ENCODE results near the gene MYCL. TPM values are rescaled to one million over a fixed set of nuclear protein-coding genes. Genes with fewer than 3 reads are reported as not detected.

MYCL gene
- total and polyA plus RNA-seq, 2 of the 4 experiments (the other 2 are of a cell fraction), result 0.72 to 0.87 TPM

DNA sequence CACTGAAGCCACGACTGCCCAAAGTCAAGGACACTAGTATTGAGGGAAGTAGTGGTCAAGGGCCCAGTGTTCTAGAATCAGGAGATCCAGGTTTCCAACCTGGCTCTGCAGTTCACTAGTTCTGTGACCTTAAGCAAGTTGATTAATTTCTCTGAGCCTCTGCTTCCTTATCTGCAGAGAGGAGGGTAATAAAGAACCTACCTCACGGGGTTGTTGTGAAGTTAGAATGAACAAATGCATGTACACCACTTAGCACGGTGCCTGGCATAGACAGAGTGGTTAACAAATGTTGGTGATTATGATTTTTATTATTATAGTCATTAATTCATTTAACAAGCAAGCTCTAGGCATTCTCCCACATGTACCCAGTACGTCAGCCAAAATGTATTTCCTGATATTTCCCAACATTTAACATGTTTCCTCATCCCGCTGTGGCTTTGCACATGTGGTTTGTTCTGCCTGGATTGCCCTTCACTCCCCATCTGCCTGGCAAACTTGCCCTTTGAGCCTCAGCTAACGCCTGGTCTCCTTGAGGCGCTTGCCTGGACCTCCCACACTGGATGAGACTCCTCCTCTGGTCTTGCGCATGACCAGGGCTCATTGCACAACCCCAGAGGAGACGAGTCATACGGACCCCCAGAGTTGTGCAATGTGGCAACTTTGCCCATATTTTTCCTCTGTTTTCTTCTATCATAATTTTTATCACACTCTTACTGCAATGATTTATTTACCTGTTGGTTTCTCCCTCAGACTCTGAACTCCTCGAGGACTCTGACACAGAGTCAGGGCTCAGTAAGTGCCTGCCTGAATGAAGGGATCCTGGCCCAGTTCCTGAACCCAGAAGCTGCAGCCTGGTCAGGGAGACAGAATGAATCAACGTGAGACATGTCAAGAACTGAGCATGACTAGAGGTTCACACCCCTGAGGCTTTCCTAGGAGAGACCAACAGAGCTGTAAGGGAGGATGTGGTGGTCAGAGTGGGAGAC is 32.5 kb upstream of the MYCL start:
- Histone ChIP-seq H2AK9ac (replicated peaks; ENCODE audit: low read depth, low read length, poor library complexity) (peak overlapping the region; percentile 3), H3K9ac (ENCODE audit: low read depth, low read length) (no peak overlapping the region), H3K9me1 (ENCODE audit: insufficient read depth, low read length) (peaks cover 3% of the 10 kb centered on the region), H2AFZ (replicated peaks; ENCODE audit: low read length, poor library complexity) (peak overlapping the region; percentile 86), H3K14ac (replicated peaks; ENCODE audit: low read depth, low read length) (peak overlapping the region; percentile 26; the same call in 1 of the 2 replicates), H3K27me3 (ENCODE audit: control insufficient read depth, insufficient read depth, low read length) (no peaks in the 10 kb centered on the region), H4K8ac (ENCODE audit: low read depth in 2 of 2, low read length in 2 of 2) (peak overlapping the region in 1 of 2 experiments; percentile 31; a peak in 1 of 4 replicates), H3K23ac (ENCODE audit: low read depth, low read length) (no peak overlapping the region), H4K5ac (ENCODE audit: low read depth, low read length) (no peak overlapping the region), H3K4me3 (ENCODE audit: insufficient read depth, low read depth, low read length) (no peak overlapping the region), H3K79me1 (ENCODE audit: low read depth in 1 of 2, low read length in 2 of 2) (no peaks in the 10 kb centered on the region), H3K36me3 (ENCODE audit: control insufficient read depth, insufficient read depth, low read length) (no peaks in the 10 kb centered on the region), H2BK20ac (ENCODE audit: low read depth, low read length) (peak overlapping the region; percentile 23; the same call in 1 of the 2 replicates), H3K27ac (ENCODE audit: insufficient read depth, low read length) (peak overlapping the region; percentile 59), H2AK5ac (ENCODE audit: low read depth, low read length) (peak overlapping the region; percentile 7; the same call in 1 of the 2 replicates), H2BK120ac (ENCODE audit: low read depth, low read length) (peak overlapping the region; percentile 14; the same call in 1 of the 2 replicates), H3K18ac (ENCODE audit: low read depth, low read length) (peak overlapping the region; percentile 21), H3K4me1 (ENCODE audit: control insufficient read depth, insufficient read depth, low read length) (peaks cover 6% of the 10 kb centered on the region), H3K4me2 (ENCODE audit: low read depth, low read length) (peak overlapping the region; percentile 29), H4K20me1 (ENCODE audit: insufficient read depth, low read length) (no peaks in the 10 kb centered on the region), H3K9me3 (ENCODE audit: control insufficient read depth, insufficient read depth, low read length) (no peaks in the 10 kb centered on the region), H3K4ac (ENCODE audit: low read depth, low read length) (peak overlapping the region; percentile 44), H2BK5ac (ENCODE audit: low read depth, low read length, poor library complexity, severe bottlenecking) (peak overlapping the region; percentile 64), H4K91ac (ENCODE audit: insufficient read depth, low read depth, low read length) (0 out of 2 replicates have a peak overlapping the region, but pooled peaks have one; percentile 5), H2BK15ac (ENCODE audit: low read depth, low read length) (no peak overlapping the region; the same call in 2 of the 3 replicates), H3K56ac (ENCODE audit: extremely low read depth, insufficient read depth, low read length) (no peak overlapping the region)
- 19% methylated on average over 9 of the region's 12 CpGs; no CpG with 5 or more reads in 1 of the 2 experiments for WGBS, 2 experiments (ENCODE audit: extremely low coverage in 2 of 2, insufficient read length in 1 of 2)
- no TSS peak for BruUV-seq (replicated peaks)
- DNase-seq, result peak; percentile 91
- intact Hi-C loops (cut with micrococcal nuclease), result no loop called here
- ChIA-PET POLR2A (ENCODE audit: unreplicated experiment) (interaction anchor here (0.6 kb wide), 1 partner anchor 243 kb away, joined by 4 read pairs; the partner anchor contains the start of gene HPCAL4), CTCF (no interaction called here)
- ATAC-seq (ENCODE audit: low read depth), result peak; percentile 99
- in situ Hi-C loops (cut with MboI; ENCODE audit: low sequenced_read_pairs), result no loop called here
- TF ChIP-seq, protein P1, sequence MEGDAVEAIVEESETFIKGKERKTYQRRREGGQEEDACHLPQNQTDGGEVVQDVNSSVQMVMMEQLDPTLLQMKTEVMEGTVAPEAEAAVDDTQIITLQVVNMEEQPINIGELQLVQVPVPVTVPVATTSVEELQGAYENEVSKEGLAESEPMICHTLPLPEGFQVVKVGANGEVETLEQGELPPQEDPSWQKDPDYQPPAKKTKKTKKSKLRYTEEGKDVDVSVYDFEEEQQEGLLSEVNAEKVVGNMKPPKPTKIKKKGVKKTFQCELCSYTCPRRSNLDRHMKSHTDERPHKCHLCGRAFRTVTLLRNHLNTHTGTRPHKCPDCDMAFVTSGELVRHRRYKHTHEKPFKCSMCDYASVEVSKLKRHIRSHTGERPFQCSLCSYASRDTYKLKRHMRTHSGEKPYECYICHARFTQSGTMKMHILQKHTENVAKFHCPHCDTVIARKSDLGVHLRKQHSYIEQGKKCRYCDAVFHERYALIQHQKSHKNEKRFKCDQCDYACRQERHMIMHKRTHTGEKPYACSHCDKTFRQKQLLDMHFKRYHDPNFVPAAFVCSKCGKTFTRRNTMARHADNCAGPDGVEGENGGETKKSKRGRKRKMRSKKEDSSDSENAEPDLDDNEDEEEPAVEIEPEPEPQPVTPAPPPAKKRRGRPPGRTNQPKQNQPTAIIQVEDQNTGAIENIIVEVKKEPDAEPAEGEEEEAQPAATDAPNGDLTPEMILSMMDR (conservative IDR thresholded peaks at IDR 0.05; ENCODE audit: low read depth, low read length), result no peak
- TF ChIP-seq MAZ (IDR thresholded peaks at IDR 0.05; ENCODE audit: borderline replicate concordance, low read depth, low read length) (peak; percentile 82; the same call in 1 of the 2 replicates), CEBPB (IDR thresholded peaks at IDR 0.05; ENCODE audit: low read depth, low read length) (peak; percentile 100), FOS (IDR thresholded peaks at IDR 0.05; ENCODE audit: low read depth, low read length) (peak; percentile 78), MXI1 (IDR thresholded peaks at IDR 0.05; ENCODE audit: borderline replicate concordance, low read depth, low read length) (peak; percentile 76; the same call in 1 of the 2 replicates)
- dilution Hi-C loops (cut with HindIII; ENCODE audit: low sequenced_read_pairs, unreplicated experiment), result no loop called here

Data from IMR-90 (cell line).